Activated naive CD8-positive, alpha-beta T cell treated with anti-CD3 and anti-CD28 coated beads, Interleukin-2, amount 10 ng/mL, durations not matched to agents 7 days and 5 days (primary cell): Measurements from ENCODE around the gene CFAP77. TPM values are rescaled to one million over a fixed set of nuclear protein-coding genes. Genes with fewer than 3 reads are reported as not detected.

ENCODE experiments used
- ATAC-seq: fragments of 150-1000 bp; cut with Tn5 transposase; one replicate; pipeline ENCODE4 v1.10.0; 2021; ENCODE audit warnings: low read depth, moderate library complexity
- POLR2A ChIA-PET: fragments of 350-600 bp; sonication (Branson Sonifier 250); formaldehyde crosslinking; loops from one replicate; lab custom pipeline; 2021; ENCODE audit warnings: antibody characterized with exemption; lab: Charles Lee
- DNase-seq: peaks from one replicate; pipeline ENCODE4 v3.0.0; 2021
- H3K27ac Mint-ChIP-seq: one replicate; pipeline ENCODE4 v1.8.0; 2022; ENCODE audit warnings: mild to moderate bottlenecking, mixed read lengths
- H3K27me3 Mint-ChIP-seq: one replicate; pipeline ENCODE4 v1.8.0; 2022; ENCODE audit warnings: mild to moderate bottlenecking, moderate library complexity, mixed read lengths
- H3K36me3 Mint-ChIP-seq: one replicate; pipeline ENCODE4 v1.8.0; 2021; ENCODE audit warnings: mild to moderate bottlenecking, mixed read lengths
- H3K4me1 Mint-ChIP-seq: one replicate; pipeline ENCODE4 v1.8.0; 2021; ENCODE audit warnings: mixed read lengths
- H3K4me3 Mint-ChIP-seq: one replicate; pipeline ENCODE4 v1.8.0; 2022; ENCODE audit warnings: mild to moderate bottlenecking, moderate library complexity, mixed read lengths
- H3K9me3 Mint-ChIP-seq: one replicate; pipeline ENCODE4 v1.8.0; 2021; ENCODE audit warnings: mixed read lengths
- total RNA-seq, 2 experiments: library from RNA; stranded (reverse); gene quantifications; one replicate each; pipeline ENCODE4 v1.2.3, GENCODE V29; 2021

CFAP77 gene
- total RNA-seq, 2 experiments from 2014 or later, result not detected

GRCh38 chr9:132507670-132508469, 97.9 kb downstream of the CFAP77 start:
- Mint-ChIP-seq H3K9me3 (no peaks in the 10 kb centered on the region), H3K27me3 (peaks cover 27% of the 10 kb centered on the region), H3K27ac (peak overlapping the region; percentile 48), H3K36me3 (no peaks in the 10 kb centered on the region), H3K4me1 (peaks cover 12% of the 10 kb centered on the region), H3K4me3 (no peak overlapping the region)
- ATAC-seq, result peak; percentile 72
- DNase-seq, result peak; percentile 67
- POLR2A ChIA-PET, result no interaction called here

GRCh38 chr9:132509928-132510874, 100.2 kb downstream of the CFAP77 start:
- Mint-ChIP-seq H3K27ac (no peak overlapping the region), H3K4me3 (no peak overlapping the region), H3K27me3 (peaks cover 19% of the 10 kb centered on the region), H3K4me1 (peaks cover 12% of the 10 kb centered on the region), H3K36me3 (no peaks in the 10 kb centered on the region), H3K9me3 (no peaks in the 10 kb centered on the region)
- no peak for ATAC-seq
- no peak for DNase-seq
- POLR2A ChIA-PET, result no interaction called here

GRCh38 chr9:132511191-132511999, 101.4 kb downstream of the CFAP77 start:
- Mint-ChIP-seq H3K4me3 (no peak overlapping the region), H3K27me3 (peaks cover 21% of the 10 kb centered on the region), H3K4me1 (peaks cover 12% of the 10 kb centered on the region), H3K36me3 (no peaks in the 10 kb centered on the region), H3K27ac (no peak overlapping the region), H3K9me3 (no peaks in the 10 kb centered on the region)
- DNase-seq (no peak), ATAC-seq (no peak)
- POLR2A ChIA-PET, result no interaction called here

- Mint-ChIP-seq H3K27me3 (peaks cover 20% of the 10 kb centered on the region), H3K4me3 (no peak overlapping the region), H3K27ac (no peak overlapping the region), H3K4me1 (no peaks in the 10 kb centered on the region), H3K36me3 (no peaks in the 10 kb centered on the region), H3K9me3 (no peaks in the 10 kb centered on the region)
- POLR2A ChIA-PET, result no interaction called here
- DNase-seq (no peak), ATAC-seq (no peak)
Observed at GRCh38 chr9:132513416-132513815, 103.4 kb downstream of the CFAP77 start.

GRCh38 chr9:132514011-132514744, 104.2 kb downstream of the CFAP77 start:
- Mint-ChIP-seq H3K4me1 (no peaks in the 10 kb centered on the region), H3K9me3 (no peaks in the 10 kb centered on the region), H3K36me3 (no peaks in the 10 kb centered on the region), H3K27me3 (peaks cover 20% of the 10 kb centered on the region), H3K4me3 (no peak overlapping the region), H3K27ac (no peak overlapping the region)
- DNase-seq, result no peak
- POLR2A ChIA-PET, result no interaction called here
- no peak for ATAC-seq

GRCh38 chr9:132514821-132515220, 104.8 kb downstream of the CFAP77 start:
- Mint-ChIP-seq H3K27ac (no peak overlapping the region), H3K9me3 (no peaks in the 10 kb centered on the region), H3K36me3 (no peaks in the 10 kb centered on the region), H3K4me1 (no peaks in the 10 kb centered on the region), H3K4me3 (no peak overlapping the region), H3K27me3 (peaks cover 20% of the 10 kb centered on the region)
- ATAC-seq (no peak), DNase-seq (no peak)
- POLR2A ChIA-PET, result no interaction called here

GRCh38 chr9:132516301-132516700, 106.3 kb downstream of the CFAP77 start:
- Mint-ChIP-seq H3K36me3 (no peaks in the 10 kb centered on the region), H3K27me3 (peaks cover 24% of the 10 kb centered on the region), H3K4me1 (no peaks in the 10 kb centered on the region), H3K27ac (no peak overlapping the region), H3K9me3 (peaks cover 1% of the 10 kb centered on the region), H3K4me3 (no peak overlapping the region)
- DNase-seq (no peak), ATAC-seq (no peak)
- POLR2A ChIA-PET, result no interaction called here

- no peaks in the 10 kb centered on the region for H3K36me3 Mint-ChIP-seq
- H3K4me3 Mint-ChIP-seq, result no peak overlapping the region
- peaks cover 20% of the 10 kb centered on the region for H3K27me3 Mint-ChIP-seq
- H3K4me1 Mint-ChIP-seq, result no peaks in the 10 kb centered on the region
- no peak for DNase-seq
- no peak overlapping the region for H3K27ac Mint-ChIP-seq
- peaks cover 1% of the 10 kb centered on the region for H3K9me3 Mint-ChIP-seq
- POLR2A ChIA-PET, result no interaction called here
- no peak for ATAC-seq
Observed at GRCh38 chr9:132516911-132517310, 106.9 kb downstream of the CFAP77 start.

GRCh38 chr9:132517815-132518550, 108.0 kb downstream of the CFAP77 start:
- POLR2A ChIA-PET, result no interaction called here
- Mint-ChIP-seq H3K4me3 (no peak overlapping the region), H3K27me3 (peaks cover 19% of the 10 kb centered on the region), H3K27ac (no peak overlapping the region), H3K4me1 (no peaks in the 10 kb centered on the region), H3K9me3 (peaks cover 1% of the 10 kb centered on the region), H3K36me3 (no peaks in the 10 kb centered on the region)
- DNase-seq, result no peak
- ATAC-seq, result no peak

- Mint-ChIP-seq H3K9me3 (peaks cover 1% of the 10 kb centered on the region), H3K4me1 (no peaks in the 10 kb centered on the region), H3K27me3 (peaks cover 17% of the 10 kb centered on the region), H3K36me3 (no peaks in the 10 kb centered on the region), H3K4me3 (no peak overlapping the region), H3K27ac (no peak overlapping the region)
- ATAC-seq, result no peak
- DNase-seq, result no peak
- POLR2A ChIA-PET, result no interaction called here
Observed at GRCh38 chr9:132518626-132519025, 108.6 kb downstream of the CFAP77 start.

- Mint-ChIP-seq H3K4me3 (no peak overlapping the region), H3K36me3 (no peaks in the 10 kb centered on the region), H3K27ac (no peak overlapping the region), H3K9me3 (peaks cover 1% of the 10 kb centered on the region), H3K27me3 (peaks cover 18% of the 10 kb centered on the region), H3K4me1 (no peaks in the 10 kb centered on the region)
- ATAC-seq (no peak), DNase-seq (no peak)
- POLR2A ChIA-PET, result no interaction called here
Observed at GRCh38 chr9:132519033-132519432, 109.0 kb downstream of the CFAP77 start.

- no peak for DNase-seq
- H3K36me3 Mint-ChIP-seq, result peaks cover 3% of the 10 kb centered on the region
- H3K27me3 Mint-ChIP-seq, result peaks cover 17% of the 10 kb centered on the region
- POLR2A ChIA-PET, result no interaction called here
- H3K4me1 Mint-ChIP-seq, result peaks cover 4% of the 10 kb centered on the region
- no peak for ATAC-seq
- no peak overlapping the region for H3K27ac Mint-ChIP-seq
- H3K4me3 Mint-ChIP-seq, result no peak overlapping the region
- peaks cover 1% of the 10 kb centered on the region for H3K9me3 Mint-ChIP-seq
Observed at GRCh38 chr9:132520612-132521011, 110.6 kb downstream of the CFAP77 start.
